GM19025 (cell line): ENCODE measurements around the gene TNXB.
"Not testable (repeated sequence)": the region's sequence is repeated elsewhere in the genome, so short reads cannot be mapped to it uniquely, and the experiment has no call there.

ENCODE experiments used
- ATAC-seq: cut with Tn5 transposase; IDR thresholded peaks from one replicate; pipeline ENCODE4 v1.9.1; 2021; ENCODE audit warnings: mild to moderate bottlenecking, low read depth, moderate library complexity; ENCODE audit not compliant: unreplicated experiment

The TNXB gene

GRCh38 chr6:32112431-32112980, 3.4 kb upstream of the TNXB start:
- ATAC-seq: no peak

GRCh38 chr6:32111424-32112066, 2.4 kb upstream of the TNXB start:
- ATAC-seq: no peak

GRCh38 chr6:32110632-32111031, 1.5 kb upstream of the TNXB start:
- ATAC-seq: no peak

- ATAC-seq: no peak
Observed at GRCh38 chr6:32109765-32110160, 625 bp upstream of the TNXB start.

DNA sequence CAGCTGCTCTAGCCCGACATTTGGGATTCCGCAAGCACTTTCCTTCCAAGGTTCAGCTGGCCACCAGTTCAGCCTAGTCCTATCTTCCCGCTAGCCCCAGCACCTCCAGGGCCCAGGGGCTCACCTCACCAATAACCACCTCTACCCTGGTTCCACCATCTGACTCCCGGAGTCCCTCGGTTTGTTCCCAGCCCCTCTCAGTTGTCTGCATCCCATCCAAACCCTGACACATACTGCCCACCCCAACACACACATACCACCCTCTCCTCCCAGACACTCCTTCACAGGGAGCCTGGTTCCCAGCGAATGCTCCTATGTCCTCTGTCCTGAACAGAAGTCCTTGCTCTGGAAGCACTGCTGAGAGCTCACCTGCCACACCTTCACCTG, 418 bp downstream of the TNXB start:
- no peak for ATAC-seq

DNA sequence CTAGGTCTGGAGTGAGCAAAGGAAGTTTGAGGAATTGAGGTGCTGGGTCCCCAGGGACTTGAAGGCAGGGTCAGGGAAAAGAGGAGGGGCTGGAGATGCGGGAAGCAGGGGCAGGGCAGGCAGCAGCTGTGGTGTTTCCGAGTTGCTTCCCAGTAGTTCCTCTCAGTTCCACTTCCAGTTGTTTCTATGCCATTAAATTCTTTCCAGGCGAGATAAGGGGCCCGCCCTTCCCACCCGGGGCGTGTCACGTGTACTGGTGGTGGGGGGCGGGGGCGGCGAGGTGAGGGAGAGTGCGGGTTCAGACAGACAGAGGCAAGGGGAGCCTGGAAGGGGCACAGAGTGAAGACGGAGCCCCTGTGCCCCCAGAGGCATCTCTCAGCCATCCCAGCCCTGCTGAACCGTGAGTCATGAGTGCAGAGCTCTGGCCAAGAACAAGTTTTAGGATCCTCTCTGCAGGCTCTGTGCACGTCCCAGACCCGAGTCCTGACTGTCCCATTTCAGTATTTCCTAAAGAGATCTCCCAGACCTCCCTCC, 977 bp downstream of the TNXB start:
- ATAC-seq: no peak

GRCh38 chr6:32107406-32107805, 1.7 kb downstream of the TNXB start:
- no peak for ATAC-seq

- ATAC-seq: no peak
Observed at GRCh38 chr6:32105433-32105832, 3.7 kb downstream of the TNXB start.

- ATAC-seq: no peak
Observed at GRCh38 chr6:32102255-32102654, 6.9 kb downstream of the TNXB start.

DNA sequence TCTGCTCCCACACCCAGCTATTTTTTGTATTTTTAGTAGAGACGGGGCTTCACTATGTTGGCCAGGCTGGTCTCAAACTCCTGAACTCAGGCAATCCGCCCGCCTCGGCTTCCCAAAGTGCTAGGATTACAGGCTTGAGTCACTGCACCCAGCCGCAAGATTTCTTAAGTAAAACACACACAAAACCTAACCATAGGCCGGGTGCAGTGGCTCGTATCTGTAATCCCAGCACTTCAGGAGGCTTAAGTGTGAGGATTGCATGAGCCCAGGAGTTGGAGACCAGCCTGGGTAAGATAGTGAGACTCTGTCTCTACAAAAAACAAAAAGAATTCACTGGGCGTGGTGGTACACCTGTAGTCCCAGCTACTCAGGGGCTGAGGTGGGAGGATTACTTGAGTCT, 8.9 kb downstream of the TNXB start:
- not testable (repeated sequence) for ATAC-seq

DNA sequence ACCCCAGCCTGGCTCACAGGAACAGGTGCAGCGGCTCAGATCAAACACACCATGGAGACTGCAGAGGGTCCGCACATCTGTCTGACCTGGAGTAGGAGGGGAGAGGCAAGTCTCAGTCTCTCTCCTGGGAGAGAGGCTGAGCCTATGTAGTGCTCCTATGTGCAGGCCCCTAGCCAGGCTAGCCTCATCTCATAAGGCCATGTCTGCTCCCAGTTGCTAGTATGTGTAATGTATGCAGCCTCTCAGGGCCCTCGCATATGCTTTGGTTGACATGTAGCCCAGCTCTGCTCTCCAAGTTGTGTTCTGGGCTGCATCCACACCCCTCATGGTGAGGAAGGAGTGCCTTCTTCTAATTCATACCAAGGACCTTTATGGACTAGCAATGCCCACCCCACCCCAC, 11.8 kb downstream of the TNXB start:
- no peak for ATAC-seq

GRCh38 chr6:32096394-32097258, 12.5 kb downstream of the TNXB start:
- ATAC-seq: no peak

GRCh38 chr6:32096087-32096393, 13.1 kb downstream of the TNXB start:
- ATAC-seq: no peak

DNA sequence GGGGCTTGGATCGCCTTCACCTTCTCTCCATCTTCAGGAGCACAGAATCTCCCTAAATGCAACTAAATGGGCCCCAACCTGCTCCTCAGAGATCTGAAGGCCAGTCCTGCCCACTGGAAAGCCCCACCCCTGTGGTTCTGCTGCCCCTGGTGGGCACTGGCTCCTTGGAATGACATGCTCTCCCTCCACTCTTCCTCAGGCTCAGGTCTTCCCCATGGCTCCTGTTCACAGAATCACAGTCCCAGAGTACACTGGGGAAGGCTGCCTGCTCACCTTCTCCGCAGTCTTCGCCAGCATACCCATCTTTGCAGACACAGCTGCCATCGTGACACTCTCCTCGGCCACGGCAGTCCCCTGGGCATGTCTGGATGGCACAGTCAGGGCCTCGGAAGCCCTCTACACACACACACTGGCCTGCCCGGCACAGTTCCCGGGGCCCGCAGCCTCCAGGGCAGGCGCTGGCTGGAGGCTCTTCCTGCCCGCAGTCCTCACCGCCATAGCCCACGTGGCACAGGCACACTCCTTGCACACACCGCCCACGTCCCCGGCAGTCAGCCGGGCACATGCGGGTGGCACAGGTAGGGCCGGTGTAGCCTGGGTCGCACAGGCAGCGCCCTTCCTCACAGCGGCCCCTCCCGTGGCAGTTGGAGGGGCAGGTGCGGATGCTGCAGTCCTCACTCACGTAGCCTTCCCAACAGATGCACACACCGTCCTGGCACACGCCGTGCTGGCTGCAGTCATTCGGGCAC, 13.6 kb downstream of the TNXB start:
- ATAC-seq: no peak

DNA sequence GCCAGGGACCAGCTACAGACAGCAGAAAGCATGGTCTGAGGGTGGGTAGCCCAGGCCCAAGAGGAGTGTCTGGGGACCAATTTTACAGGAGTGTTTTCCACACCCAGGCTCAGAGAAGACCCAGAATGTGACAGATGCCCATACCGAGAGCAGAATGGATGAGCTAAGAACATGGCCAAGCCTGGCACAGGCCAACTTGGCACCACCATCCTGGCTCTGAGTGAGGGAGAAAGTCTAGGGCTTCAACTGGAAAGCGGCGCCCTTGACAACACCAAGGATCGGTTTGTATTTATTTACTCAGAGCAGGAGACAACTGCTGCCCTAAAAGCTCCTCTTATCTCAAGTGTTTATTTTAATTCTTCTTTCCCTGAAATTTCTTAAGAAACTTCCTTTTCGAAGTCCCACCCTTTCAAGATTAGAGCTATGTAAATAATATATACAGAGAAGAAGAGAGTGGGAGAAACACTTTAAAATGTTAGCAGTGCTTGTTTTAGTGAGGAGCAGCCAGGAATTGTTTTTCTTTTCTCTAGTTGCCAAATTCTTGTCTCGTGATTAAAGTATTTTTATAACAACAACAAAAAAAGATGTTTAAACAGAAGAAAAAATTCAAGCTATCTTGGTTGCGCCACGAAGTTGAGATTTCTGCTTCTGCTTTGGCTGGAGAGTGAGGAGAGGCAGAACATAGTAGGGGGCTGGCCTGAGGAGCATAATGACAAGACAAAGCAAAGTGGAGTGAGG, 16.2 kb downstream of the TNXB start:
- no peak for ATAC-seq

- ATAC-seq: no peak
Observed at GRCh38 chr6:32089082-32089828, 19.9 kb downstream of the TNXB start.

GRCh38 chr6:32088487-32089049, 20.6 kb downstream of the TNXB start:
- no peak for ATAC-seq

- ATAC-seq: no peak
Observed at GRCh38 chr6:32087574-32088486, 21.3 kb downstream of the TNXB start.
